NT2/D1 (cell line): ENCODE data around the gene GPATCH2.
"Not testable (repeated sequence)": the region's sequence is repeated elsewhere in the genome, so short reads cannot be mapped to it uniquely, and the experiment has no call there.

Experiments
- DNase-seq: peaks from one replicate; pipeline ENCODE4 v3.0.0-alpha.2; 2011; ENCODE audit warnings: low read depth, low spot score
- H3K27me3 ChIP-seq: 2 replicates; pipeline ENCODE4 v1.6.0; 2011; ENCODE audit warnings: mild to moderate bottlenecking; ENCODE audit not compliant: insufficient read length, insufficient read depth
- H3K36me3 ChIP-seq: 2 replicates; pipeline ENCODE4 v1.6.1; 2011; ENCODE audit warnings: mild to moderate bottlenecking, low read length, mixed read lengths; ENCODE audit not compliant: insufficient read depth, insufficient read length
- H3K4me1 ChIP-seq: 2 replicates; pipeline ENCODE4 v1.5.1; 2011; ENCODE audit not compliant: insufficient read depth, insufficient read length
- H3K4me3 ChIP-seq: 2 replicates; pipeline ENCODE4 v1.5.1; 2011; ENCODE audit warnings: low read depth; ENCODE audit not compliant: insufficient read length
- H3K9ac ChIP-seq: 2 replicates; pipeline ENCODE4 v1.6.0; 2011; ENCODE audit warnings: low read depth; ENCODE audit not compliant: insufficient read length
- H3K9me3 ChIP-seq: 2 replicates; pipeline ENCODE4 v1.5.1; 2011; ENCODE audit warnings: mild to moderate bottlenecking, low read length; ENCODE audit not compliant: insufficient read depth
- SUZ12 ChIP-seq: IDR thresholded peaks from 2 replicates; pipeline ENCODE4 v1.6.1; 2011; ENCODE audit not compliant: insufficient read length, insufficient read depth; ENCODE audit errors: extremely low read depth
- YY1 ChIP-seq: IDR thresholded peaks from 2 replicates; pipeline ENCODE4 v1.6.1; 2011; ENCODE audit not compliant: insufficient read length, insufficient read depth
- ZNF274 ChIP-seq: IDR thresholded peaks from 2 replicates; pipeline ENCODE4 v1.6.1; 2011; ENCODE audit warnings: mild to moderate bottlenecking, low read depth, low read length

Gene GPATCH2

DNA sequence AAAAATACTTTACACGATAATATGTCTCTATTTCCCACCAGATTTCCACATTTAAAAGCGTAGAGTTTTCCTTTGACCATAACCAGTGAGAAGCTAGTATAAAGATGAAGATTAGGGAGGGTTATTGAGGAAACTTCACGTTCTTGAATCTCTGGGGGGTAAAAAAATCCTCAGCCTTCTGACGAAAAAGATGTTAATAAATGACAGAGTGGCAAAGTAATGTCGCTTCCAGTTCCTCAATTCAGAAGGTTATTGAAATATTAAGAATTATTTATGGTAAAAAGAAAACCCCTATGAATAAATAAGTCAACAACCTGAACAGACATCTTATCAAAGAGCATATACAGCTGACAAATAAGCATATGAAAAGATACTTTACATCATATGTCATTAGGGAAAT, 241.0 kb downstream of the GPATCH2 start:
- H3K36me3 ChIP-seq, result no peaks in the 10 kb centered on the region
- no peaks in the 10 kb centered on the region for H3K9me3 ChIP-seq
- no peak overlapping the region for H3K4me3 ChIP-seq
- H3K9ac ChIP-seq, result no peak overlapping the region
- TF ChIP-seq YY1 (no peak), ZNF274 (no peak), SUZ12 (no peak)
- no peaks in the 10 kb centered on the region for H3K27me3 ChIP-seq
- no peaks in the 10 kb centered on the region for H3K4me1 ChIP-seq
- DNase-seq, result no peak

DNA sequence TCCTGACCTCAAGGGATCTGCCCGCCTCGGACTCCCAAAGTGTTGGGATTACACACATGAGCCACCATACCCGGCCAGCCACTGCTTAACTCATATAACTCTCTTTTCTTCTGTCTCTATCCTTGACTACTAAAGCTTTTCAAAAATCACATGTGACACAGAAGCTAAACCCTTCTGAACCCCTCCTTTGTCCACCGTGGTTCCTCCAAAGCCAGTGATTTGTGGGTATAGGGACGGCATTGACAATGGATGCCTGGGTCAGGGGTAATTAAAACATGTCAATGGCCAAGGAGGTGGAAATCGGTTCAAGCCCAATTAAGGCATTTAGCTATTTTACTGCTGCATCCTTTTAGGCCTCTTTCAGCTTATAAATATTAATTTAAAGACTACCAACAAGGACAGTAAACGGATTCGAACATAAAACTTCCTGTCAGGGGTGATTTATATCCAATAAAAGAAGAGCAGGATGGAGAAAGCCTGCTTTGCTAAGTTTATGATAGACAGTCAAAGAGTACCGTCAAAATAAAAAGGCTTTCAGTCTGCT, 242.3 kb downstream of the GPATCH2 start:
- H3K4me3 ChIP-seq, result no peak overlapping the region
- no peaks in the 10 kb centered on the region for H3K27me3 ChIP-seq
- H3K9ac ChIP-seq, result no peak overlapping the region
- TF ChIP-seq ZNF274, result no peak
- no peak for DNase-seq
- no peaks in the 10 kb centered on the region for H3K4me1 ChIP-seq
- no peaks in the 10 kb centered on the region for H3K36me3 ChIP-seq
- H3K9me3 ChIP-seq, result no peaks in the 10 kb centered on the region

- H3K9me3 ChIP-seq, result peaks cover 35% of the 10 kb centered on the region; the same call in 1 of the 2 replicates
- not testable (repeated sequence) for H3K9ac ChIP-seq, H3K4me3 ChIP-seq, H3K27me3 ChIP-seq, H3K36me3 ChIP-seq, H3K4me1 ChIP-seq
- peak; percentile 81 for DNase-seq
Measured at GRCh38 chr1:217381773-217382172, 249.1 kb downstream of the GPATCH2 start.

- not testable (repeated sequence) for H3K4me1 ChIP-seq, H3K9ac ChIP-seq, H3K27me3 ChIP-seq, DNase-seq, H3K36me3 ChIP-seq, H3K4me3 ChIP-seq
- peaks cover 35% of the 10 kb centered on the region; the same call in 1 of the 2 replicates for H3K9me3 ChIP-seq
Measured at GRCh38 chr1:217379804-217380203, 251.1 kb downstream of the GPATCH2 start.

DNA sequence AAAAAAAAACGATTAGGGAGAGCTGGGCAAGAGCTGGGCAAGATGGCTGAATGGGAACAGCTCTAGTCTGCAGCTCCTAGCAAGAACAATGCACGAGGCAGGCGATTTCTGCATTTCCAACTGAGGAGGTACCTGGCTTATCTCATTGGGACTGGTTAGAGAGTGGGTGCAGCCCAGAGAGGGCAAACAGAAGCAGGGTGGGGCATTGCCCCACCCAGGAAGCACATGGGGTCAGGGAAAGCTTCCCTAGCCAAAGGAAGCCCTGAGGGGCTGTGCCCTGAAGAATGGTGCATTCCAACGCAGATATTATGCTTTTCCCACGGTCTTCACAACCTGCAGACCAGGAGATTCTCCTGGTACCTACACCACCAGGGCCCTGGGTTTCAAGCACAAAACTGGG, 251.6 kb downstream of the GPATCH2 start:
- TF ChIP-seq ZNF274 (no peak), SUZ12 (no peak), YY1 (no peak)
- H3K9ac ChIP-seq, result no peak overlapping the region

More for the DNA sequence above, 251.6 kb downstream of the GPATCH2 start:
- H3K9me3 ChIP-seq, result peaks cover 35% of the 10 kb centered on the region; the same call in 1 of the 2 replicates
- H3K4me3 ChIP-seq, result no peak overlapping the region
- H3K36me3 ChIP-seq, result no peaks in the 10 kb centered on the region
- H3K27me3 ChIP-seq, result no peaks in the 10 kb centered on the region
- DNase-seq, result no peak
- no peaks in the 10 kb centered on the region for H3K4me1 ChIP-seq
